AG09309 (cell line): Measurements from ENCODE around the gene MYO1E.

Experiments used
- DNase-seq: peaks from one replicate; pipeline ENCODE4 v3.0.0-alpha.2; 2010; ENCODE audit warnings: low read depth
- H3K4me3 ChIP-seq: 2 replicates; pipeline ENCODE4 v1.5.1; 2011; ENCODE audit warnings: mild to moderate bottlenecking, low read depth, low read length, moderate library complexity; ENCODE audit not compliant: control insufficient read depth
- CTCF ChIP-seq: IDR thresholded peaks from 2 replicates; pipeline ENCODE4 v1.5.1; 2011; ENCODE audit warnings: mild to moderate bottlenecking, low read depth, low read length, inconsistent platforms; ENCODE audit not compliant: insufficient read depth, control insufficient read depth; ENCODE audit errors: missing control alignments

The MYO1E gene

GRCh38 chr15:59378855-59379254 is 6.2 kb upstream of the MYO1E start:
- H3K4me3 ChIP-seq: no peak overlapping the region
- TF ChIP-seq CTCF: no peak
- DNase-seq: no peak

- DNase-seq: no peak
- H3K4me3 ChIP-seq: no peak overlapping the region
- no peak for TF ChIP-seq CTCF
These were observed 5.3 kb upstream of the MYO1E start for GRCh38 chr15:59377924-59378323.

DNA sequence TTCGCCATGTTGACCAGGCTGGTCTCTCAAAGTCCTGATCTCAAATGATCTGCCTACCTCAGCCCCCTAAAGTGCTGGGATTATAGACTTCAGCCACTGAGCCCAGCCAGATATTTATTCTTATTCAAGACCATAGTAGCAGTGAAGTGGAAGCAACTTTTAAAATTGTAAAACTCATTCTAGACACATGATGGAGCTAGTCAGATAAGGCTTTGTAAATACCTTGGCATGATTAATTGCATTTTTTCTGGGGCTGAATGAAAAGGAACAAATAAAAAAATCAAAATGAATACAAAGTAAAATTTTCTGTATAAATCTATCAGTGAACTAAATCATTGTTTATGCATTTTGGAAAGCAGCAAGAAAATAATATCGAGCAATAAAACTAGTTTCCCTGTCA is 4.1 kb upstream of the MYO1E start:
- no peak for DNase-seq
- H3K4me3 ChIP-seq: no peak overlapping the region
- peak; percentile 12 for TF ChIP-seq CTCF

GRCh38 chr15:59373215-59373614 is 544 bp upstream of the MYO1E start:
- TF ChIP-seq CTCF: no peak
- peak overlapping the region; percentile 78 for H3K4me3 ChIP-seq
- no peak for DNase-seq

- DNase-seq: no peak
- peak overlapping the region; percentile 78 for H3K4me3 ChIP-seq
- TF ChIP-seq CTCF: no peak
These were observed 966 bp downstream of the MYO1E start for GRCh38 chr15:59371458-59372351.

- no peak overlapping the region for H3K4me3 ChIP-seq
- TF ChIP-seq CTCF: no peak
- DNase-seq: no peak
These were observed 3.1 kb downstream of the MYO1E start for GRCh38 chr15:59369597-59369996.

GRCh38 chr15:59367022-59367451 is 5.6 kb downstream of the MYO1E start:
- DNase-seq: no peak
- no peak overlapping the region for H3K4me3 ChIP-seq
- TF ChIP-seq CTCF: no peak
